GM18526 (cell line): Measurements from ENCODE around the gene FRAT2.

ENCODE experiments used
- POLR2A ChIP-seq: IDR thresholded peaks from 3 replicates; pipeline ENCODE4 v1.6.1; 2011; ENCODE audit not compliant: insufficient read length; ENCODE audit errors: extremely low read depth

The FRAT2 gene, protein sequence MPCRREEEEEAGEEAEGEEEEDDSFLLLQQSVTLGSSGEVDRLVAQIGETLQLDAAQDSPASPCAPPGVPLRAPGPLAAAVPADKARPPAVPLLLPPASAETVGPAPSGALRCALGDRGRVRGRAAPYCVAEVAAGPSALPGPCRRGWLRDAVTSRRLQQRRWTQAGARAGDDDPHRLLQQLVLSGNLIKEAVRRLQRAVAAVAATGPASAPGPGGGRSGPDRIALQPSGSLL

DNA sequence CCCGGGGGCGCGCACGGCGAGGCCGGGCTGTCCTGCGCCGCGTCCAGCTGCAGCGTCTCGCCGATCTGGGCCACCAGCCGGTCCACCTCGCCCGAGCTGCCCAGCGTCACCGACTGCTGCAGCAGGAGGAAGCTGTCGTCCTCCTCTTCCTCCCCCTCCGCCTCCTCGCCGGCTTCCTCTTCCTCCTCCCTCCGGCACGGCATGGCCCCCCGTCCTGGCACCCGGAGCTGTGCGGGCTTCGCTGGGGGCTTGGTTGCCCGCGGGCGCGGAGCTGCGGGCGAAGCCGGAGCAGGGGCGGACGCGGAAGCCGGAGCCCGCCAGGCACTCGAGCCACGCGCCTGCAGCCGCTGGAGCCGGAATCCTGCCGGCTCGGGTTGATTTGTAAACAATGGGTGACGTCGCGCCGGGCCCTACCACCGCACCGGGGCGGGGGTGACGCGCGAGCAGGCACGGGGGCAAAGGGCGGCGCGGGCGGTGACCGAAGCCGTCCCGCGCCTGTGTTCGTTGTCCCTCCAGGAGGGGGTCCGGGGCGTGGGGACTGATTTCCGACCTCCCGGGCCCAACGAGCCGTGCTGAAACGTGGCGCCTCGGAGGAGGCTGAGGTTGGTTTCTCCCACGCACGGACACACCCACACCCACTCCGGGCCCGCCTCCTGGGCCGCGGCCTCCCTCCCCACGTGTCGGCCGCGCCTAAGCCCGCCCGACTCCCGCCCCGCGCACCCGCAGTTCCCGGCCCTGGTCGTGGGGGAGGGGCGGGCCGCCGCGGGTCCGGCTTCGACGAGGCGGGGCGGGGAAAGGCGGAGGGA, at the start of gene FRAT2:
TSS of gene FRAT2 (minus strand) at position 360 of the 806 bp plus-strand sequence. CDS start at position 203, 157 bp downstream.
- peak; percentile 45 for TF ChIP-seq POLR2A

DNA sequence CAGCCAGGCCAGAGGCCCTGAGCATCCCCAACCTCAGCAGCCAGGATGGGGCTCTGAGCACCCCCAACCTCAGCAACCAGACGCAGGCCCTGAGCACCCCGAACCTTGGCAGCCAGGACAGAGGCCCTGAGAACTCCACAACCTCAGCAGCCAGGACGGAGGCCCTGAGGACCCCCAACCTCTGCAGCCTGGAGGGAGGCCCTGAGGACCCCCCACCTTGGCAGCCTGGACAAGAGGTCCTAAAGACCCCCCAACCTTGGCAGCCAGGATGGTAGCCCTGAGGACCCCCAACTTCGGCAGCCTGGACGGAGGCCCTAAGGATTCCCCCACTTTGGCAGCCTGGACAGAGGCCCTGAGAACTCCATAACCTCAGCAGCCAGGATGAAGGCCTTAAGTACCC, 49.6 kb upstream of the FRAT2 start:
- no peak for TF ChIP-seq POLR2A

DNA sequence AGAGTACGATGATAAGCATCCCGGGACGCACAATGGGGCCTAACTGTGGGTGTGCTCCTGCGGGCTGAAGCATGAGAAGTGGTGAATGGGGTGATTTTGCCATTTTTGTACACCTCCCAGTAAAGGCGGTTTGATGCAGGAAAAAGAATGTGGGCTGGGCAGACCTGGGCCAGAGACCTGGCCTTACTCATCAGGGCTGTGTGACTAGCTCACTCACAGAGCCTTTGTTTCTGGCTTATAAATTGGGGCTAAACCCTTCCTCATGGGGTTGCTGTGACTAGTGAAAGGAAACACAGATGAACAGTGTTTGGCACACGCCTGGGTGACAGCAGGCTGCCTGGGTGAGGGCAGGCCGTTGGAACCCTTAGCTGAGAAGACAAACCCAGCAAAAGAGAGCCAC, 48.6 kb upstream of the FRAT2 start:
- TF ChIP-seq POLR2A = no peak

DNA sequence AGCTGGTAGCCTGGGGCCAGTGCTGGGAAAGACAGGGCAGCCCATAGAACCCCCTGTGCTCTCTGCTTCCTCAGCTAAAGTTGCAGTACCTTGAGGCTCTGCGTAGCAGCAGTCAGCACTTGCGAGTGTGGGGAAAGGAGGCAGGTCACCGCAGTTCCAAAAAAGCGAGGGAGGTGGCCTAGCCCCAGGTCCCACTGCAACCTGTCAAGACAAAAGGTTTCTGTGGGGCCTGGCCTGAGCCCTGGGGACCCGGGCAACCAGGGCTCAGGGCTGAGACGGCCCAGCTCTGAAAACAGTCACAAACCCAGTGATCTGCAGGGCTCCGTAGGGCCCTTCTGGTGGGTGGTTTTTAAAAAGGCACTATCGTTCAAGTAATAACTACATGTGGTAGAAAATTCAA, 47.1 kb upstream of the FRAT2 start:
- TF ChIP-seq POLR2A = no peak

DNA sequence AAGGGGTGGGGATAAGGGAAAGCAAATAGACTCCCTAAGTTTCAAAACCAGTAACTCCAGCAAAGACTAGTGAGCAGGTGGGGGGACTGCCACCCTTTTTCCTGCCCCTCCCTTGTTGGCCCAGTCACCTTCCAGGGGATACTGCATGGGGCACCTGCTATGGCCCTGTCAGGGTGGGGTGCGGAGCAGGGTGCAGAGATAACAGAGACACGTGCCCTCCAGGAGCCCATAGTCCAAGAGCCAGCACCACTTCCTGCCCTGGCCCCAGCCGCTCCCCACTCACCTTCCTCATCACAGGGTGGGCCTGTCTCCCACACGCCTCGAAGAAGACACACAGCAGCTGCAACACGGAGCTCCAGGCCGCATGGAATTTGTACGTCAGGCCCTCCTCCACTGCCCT, 46.0 kb upstream of the FRAT2 start:
- no peak for TF ChIP-seq POLR2A

DNA sequence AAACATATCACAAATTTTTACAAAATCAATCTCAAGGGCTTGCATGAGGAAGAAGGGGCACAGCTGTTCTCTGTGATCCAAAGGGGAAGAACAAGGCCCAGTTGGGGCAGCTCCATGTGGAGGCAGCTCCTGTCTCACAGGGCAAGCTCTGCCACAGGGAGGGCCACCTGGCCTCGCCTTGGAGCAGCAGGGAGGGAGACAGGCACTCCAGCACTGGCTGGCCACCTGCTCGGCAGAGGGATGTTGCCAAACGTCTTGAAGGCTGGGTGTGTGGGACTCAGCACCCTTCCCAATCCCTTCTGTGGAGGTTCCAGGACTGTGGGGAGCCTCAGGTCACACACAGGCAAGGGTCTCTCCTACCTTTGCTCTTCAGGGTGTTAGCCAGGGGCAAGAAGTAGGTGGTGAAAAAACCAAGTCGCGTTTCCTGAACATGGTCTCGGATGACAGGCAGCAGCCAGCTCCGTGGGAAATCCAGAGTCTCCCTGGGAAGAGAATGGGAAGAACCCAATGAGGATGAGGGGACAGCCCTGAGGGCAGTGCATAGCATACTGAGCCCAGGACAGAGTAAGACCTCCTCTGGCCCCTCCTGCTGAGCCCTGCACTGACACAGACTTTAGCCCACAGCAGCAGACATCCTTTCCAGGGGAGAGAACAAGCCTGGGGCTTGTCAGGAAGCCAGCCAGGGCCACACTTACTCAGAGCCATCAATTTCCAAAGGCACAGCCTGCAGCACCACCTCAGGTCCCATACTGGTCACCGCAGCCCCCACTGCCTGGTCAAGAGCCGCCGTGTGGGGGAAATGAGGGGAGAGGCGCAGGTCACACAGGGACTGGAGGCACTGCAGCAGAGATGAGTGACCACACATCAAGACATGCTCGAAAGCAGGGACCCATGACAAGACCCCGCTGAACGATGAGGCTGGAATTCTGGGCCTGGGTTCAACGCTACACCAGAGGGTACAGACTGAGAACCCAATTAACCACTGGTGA, 44.7 kb upstream of the FRAT2 start:
- TF ChIP-seq POLR2A = no peak

DNA sequence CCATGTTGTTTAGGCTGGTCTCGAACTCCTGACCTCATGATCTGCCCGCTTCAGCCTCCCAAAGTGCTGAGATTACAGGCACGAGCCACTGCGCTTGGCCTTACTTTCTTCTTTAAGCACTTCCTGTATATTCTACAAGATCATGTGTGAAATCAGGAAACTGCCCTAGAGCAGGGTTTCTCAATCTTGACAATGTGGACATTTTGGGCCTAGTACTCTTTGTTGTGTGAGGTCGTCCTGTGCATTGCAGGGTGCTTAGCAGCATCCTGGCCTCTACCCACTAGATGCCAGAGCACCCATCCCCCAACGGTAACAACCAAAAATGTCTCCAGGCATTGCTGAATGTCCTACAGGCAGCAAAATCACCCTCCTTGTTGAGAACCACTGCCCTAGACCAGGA, 41.9 kb upstream of the FRAT2 start:
- TF ChIP-seq POLR2A = no peak

DNA sequence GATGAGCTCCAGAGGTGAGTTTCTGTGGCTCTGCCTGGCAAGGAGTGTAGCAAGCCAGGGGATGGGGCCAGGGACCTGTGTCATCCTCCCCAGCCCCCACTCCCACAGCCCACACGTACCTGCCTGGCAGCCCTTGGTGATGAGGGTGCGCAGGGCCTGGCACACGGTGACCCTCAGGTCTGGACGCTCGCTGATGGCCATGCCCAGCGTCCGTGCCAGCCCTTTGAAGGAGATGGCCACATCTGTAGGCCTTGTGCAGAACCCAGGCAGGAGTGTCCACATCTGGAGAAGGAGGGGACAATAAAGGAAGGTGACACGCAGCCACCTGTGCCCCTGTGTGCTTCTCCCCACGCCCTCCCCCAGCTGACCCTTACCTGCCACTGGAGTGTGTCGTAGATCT, 38.9 kb upstream of the FRAT2 start:
- no peak for TF ChIP-seq POLR2A

DNA sequence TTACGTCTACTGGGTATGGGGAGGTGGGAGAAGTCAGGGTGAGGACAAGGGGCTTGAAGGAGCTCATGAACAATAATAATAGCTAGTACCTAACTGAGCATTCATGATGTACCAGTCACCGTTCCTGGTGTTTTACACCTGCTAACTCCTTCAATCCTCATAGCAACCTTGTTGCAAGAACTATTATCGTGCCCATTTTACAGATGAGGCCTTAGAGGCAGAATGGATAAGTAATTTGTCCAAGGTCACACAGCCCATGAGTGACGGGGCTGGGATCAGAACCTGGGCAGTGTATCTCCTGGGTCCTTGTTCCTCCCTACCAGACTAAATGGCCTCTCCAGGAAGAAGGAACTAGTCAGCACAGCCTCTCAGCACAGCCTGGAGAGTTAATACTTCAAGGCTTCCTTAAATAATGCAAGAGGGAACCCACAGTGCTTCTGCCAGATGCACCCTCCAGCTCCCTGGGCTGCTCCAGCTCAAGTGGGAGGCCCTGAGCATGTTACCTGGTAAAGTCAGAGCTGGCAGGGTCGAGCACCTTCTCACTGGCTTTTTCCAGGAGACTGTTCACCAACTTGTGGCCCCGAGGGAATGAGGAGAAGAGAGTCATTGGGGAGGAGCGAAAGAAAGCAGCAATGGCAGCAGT, 37.8 kb upstream of the FRAT2 start:
- TF ChIP-seq POLR2A = no peak

DNA sequence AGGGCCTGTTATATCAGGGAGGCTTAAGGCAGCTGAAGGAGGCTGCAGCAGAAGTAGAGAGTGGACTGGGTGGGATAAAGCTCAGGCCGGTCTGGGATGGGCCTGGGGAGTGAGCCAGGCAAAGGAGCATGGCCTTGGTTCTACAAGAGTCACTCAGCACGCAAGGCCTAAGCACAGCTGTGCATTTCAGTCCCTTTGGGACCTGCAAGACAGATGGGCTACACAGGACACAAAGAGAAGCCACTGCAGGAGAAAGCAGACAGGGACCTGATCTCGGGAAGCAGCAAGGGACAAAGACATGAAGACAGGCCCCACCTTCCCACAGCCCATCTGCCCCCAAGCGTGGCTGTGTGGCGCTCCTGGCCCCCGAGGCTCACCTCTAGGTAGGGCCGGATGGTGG, 37.2 kb upstream of the FRAT2 start:
- no peak for TF ChIP-seq POLR2A

DNA sequence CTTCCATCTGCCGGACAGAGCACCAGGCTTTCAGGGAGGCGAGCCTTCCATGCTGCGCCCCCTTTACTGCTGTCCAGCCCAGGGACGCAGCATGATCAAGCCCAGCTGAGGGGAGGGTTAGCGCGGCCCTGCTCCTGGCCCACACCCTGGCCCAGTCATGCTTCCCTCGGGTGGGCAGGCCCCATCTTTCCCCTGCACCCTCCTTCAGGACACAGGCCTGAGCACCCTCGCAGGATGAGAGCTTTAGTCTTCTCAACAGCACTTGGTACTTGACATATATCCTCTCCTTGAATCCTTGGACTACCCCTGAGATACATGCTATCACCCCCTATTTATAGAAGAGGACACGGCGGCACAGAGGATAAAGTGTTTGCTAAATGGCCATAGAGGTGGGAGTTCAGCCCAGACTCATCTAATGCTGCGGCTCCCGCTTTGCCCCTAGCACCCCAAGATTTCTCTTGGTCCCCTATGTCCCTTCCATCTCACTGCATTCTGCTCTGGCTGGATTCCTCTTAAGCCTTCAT, 32.7 kb upstream of the FRAT2 start:
- TF ChIP-seq POLR2A = no peak

DNA sequence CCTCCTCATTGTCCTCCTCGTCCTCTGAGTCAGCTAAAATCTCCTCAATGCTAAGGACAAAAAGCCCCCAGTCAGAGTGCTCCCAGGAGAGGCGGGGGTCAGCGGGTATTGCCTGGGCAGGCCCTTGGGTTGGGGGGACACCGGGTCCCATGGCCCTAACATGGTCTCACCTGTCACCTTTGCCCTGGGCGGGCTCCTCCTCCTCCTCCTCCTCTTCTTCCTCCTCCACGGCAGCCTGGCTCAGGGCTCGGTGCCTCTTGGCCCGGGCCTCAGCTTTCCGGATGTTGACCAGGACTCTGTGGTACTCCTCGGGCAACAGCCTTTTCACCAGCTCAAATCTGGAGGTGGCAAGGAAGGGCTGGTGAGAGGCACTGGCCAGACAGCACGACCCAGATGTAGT, 32.0 kb upstream of the FRAT2 start:
- no peak for TF ChIP-seq POLR2A

DNA sequence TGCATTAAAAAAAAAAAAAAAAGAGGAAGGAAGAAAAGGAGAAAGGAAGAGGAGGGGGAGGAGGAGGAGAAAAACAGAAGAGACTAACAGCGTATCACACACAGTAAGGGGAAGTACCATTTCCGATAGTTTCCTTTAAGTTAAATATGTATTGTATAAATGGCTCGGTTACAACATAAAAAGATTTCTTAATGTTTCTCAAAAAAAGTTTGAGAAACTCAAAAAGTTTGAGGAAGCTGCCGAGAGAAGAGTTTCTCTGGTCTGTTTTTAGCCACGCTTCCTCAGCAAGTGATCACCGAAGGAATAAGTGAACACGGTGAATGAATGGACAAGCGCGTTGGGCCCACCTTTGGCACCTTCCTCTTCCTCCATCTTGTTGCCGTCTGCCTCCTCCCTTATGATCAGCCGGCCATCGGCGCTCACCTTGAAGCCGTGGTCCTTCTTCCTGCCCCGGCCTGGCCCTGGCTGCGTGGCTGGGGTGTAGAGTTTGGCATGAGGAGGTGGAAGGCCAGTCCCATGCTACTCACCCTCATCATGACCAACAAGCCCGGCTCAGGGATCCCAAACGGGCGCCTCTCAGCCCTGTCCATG, 31.3 kb upstream of the FRAT2 start:
- TF ChIP-seq POLR2A = no peak

DNA sequence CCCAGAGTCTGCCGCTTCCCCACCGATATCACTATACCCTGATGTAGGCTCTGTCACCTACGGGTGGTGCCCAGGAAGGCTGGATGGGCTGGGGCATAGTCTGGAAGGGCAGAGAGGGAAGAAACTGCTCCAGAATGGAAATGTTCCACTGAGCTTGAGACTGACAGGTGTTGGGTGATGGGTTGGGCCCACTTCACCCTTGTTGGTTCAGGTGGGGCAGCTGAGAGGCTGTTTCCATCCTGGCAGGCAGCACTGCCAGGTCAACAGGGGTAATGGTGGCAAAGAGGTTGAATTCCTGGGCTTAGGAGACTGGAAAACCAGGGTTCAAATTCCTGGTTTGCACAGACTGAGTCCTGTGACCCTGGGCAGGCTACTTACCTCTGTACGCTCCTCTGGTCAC, 28.5 kb upstream of the FRAT2 start:
- no peak for TF ChIP-seq POLR2A
